Thoracic aorta (tissue), 2 donors: Measurements from ENCODE around the gene KCNQ5. TPM values are rescaled to one million over a fixed set of nuclear protein-coding genes. Genes with fewer than 3 reads are reported as not detected.

Experiments
- ATAC-seq: fragments of 150-250 bp; one replicate; pipeline ENCODE4 v1.8.0; 2017; ENCODE audit warnings: low read depth; ENCODE audit not compliant: insufficient number of reproducible peaks, low FRiP score
- DNase-seq: peaks from one replicate; pipeline ENCODE4 v3.0.0-alpha.2; 2020; ENCODE audit warnings: low spot score
- H3K27ac ChIP-seq, 2 donors: fragments of 200-600 bp; sonication (generic); 1 replicate in 1 of 2; 2 replicates in 1 of 2; pipeline ENCODE4 v1.5.1; 2016; ENCODE audit warnings: mild to moderate bottlenecking in 2 of 2, moderate library complexity in 2 of 2
- H3K27me3 ChIP-seq: fragments of 200-600 bp; sonication (generic); replicated peaks from 2 replicates; pipeline ENCODE4 v1.6.0; 2016; ENCODE audit warnings: mild to moderate bottlenecking; ENCODE audit not compliant: insufficient read depth
- H3K36me3 ChIP-seq: fragments of 200-600 bp; sonication (generic); one replicate; pipeline ENCODE4 v1.5.1; 2016
- H3K4me1 ChIP-seq, 2 donors: fragments of 200-600 bp; sonication (generic); 1 replicate in 1 of 2; 2 replicates in 1 of 2; pipeline versions ENCODE4 v1.5.1 to v1.6.0; 2016; ENCODE audit warnings: low read depth in 2 of 2, mild to moderate bottlenecking in 1 of 2; ENCODE audit not compliant: control insufficient read depth in 1 of 2
- H3K4me3 ChIP-seq: fragments of 200-600 bp; sonication (generic); 2 replicates; pipeline ENCODE4 v1.5.1; 2016; ENCODE audit warnings: mild to moderate bottlenecking
- H3K9me3 ChIP-seq: fragments of 200-600 bp; sonication (generic); 2 replicates; pipeline ENCODE4 v1.5.1; 2016
- total RNA-seq, 2 donors: library from RNA; depleted of rRNA; stranded (reverse); fragments of >200 nt; gene quantifications; one replicate each; pipeline versions ENCODE4 v1.1.0 to v1.2.3, GENCODE V29; 2016
- TF ChIP-seq, protein P1 (sequence below): fragments of 200-600 bp; sonication (generic); IDR thresholded peaks from one replicate; pipeline ENCODE4 v1.5.1; 2019; ENCODE audit warnings: antibody characterized with exemption

Gene KCNQ5
- total RNA-seq, 2 donors from 2014 or later: 7.3 to 8.5 TPM

DNA sequence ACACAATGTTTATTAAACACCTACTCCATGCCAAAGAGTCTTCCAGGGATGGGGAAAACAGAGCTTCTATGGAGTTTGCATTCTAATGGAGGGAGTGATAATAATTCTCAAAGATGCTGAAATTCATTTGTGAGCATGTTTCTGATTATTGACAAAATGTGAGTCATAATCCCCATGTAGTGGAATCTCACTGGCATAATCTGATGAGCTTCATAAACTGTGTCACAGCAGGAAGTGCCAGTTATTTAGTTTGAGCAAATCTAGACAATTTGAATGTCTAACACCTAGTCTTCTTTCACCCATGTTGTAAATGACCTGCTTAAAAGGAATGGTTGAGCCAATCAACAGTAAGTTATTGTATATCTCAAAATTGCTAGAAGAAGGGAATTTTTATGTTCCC lies 95.1 kb downstream of the KCNQ5 start:
- no peak overlapping the region for H3K4me3 ChIP-seq
- TF ChIP-seq, protein P1, sequence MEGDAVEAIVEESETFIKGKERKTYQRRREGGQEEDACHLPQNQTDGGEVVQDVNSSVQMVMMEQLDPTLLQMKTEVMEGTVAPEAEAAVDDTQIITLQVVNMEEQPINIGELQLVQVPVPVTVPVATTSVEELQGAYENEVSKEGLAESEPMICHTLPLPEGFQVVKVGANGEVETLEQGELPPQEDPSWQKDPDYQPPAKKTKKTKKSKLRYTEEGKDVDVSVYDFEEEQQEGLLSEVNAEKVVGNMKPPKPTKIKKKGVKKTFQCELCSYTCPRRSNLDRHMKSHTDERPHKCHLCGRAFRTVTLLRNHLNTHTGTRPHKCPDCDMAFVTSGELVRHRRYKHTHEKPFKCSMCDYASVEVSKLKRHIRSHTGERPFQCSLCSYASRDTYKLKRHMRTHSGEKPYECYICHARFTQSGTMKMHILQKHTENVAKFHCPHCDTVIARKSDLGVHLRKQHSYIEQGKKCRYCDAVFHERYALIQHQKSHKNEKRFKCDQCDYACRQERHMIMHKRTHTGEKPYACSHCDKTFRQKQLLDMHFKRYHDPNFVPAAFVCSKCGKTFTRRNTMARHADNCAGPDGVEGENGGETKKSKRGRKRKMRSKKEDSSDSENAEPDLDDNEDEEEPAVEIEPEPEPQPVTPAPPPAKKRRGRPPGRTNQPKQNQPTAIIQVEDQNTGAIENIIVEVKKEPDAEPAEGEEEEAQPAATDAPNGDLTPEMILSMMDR: no peak
- H3K4me1 ChIP-seq: no peaks in the 10 kb centered on the region
- DNase-seq (no peak), ATAC-seq (no peak)
- no peaks in the 10 kb centered on the region for H3K36me3 ChIP-seq
- no peaks in the 10 kb centered on the region for H3K9me3 ChIP-seq
- H3K27ac ChIP-seq: no peak overlapping the region
- no peaks in the 10 kb centered on the region for H3K27me3 ChIP-seq

DNA sequence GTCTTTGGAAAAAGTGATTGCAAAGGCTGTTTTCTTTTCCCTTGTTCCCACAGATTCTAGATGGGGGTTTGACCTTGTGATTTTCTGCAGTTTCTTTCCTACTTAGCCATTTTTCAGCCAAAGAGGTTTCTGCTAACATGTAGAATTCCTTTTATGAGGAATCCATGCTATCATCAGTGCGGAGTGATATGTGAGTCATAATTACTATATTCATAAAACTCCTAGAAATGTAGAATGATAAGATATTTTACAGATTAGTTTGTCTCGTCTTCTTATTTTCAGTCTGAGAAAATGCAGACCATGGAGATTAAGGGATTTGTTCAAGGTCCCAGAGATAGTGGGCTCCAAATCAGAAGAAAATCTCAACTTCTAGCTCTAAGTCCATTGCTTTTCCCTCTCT lies 98.6 kb downstream of the KCNQ5 start:
- DNase-seq (no peak), ATAC-seq (no peak)
- no peaks in the 10 kb centered on the region for H3K9me3 ChIP-seq
- no peaks in the 10 kb centered on the region for H3K4me1 ChIP-seq
- H3K27ac ChIP-seq: no peak overlapping the region
- no peaks in the 10 kb centered on the region for H3K36me3 ChIP-seq
- H3K4me3 ChIP-seq: no peak overlapping the region
- H3K27me3 ChIP-seq: no peaks in the 10 kb centered on the region
- TF ChIP-seq, protein P1: no peak

DNA sequence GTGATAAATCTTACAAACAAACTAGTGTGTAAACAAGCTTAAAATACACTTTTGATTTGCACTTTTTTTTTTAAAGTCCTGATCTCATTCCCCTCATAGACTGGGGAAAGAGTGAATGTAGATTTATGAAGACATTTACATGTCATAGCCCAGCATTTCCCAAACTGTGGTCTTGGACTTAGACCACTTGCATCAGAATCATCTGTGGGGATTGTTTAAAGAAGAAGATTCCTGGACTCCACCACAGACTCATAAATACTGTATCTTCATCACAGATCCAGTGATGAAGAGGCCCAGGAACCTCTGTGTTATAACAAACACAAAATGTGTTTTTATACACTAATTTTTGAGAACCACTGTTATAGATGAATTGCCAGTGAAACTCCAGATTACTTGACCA lies 99.5 kb downstream of the KCNQ5 start:
- ATAC-seq (no peak), DNase-seq (no peak)
- H3K4me3 ChIP-seq: no peak overlapping the region
- H3K27me3 ChIP-seq: no peaks in the 10 kb centered on the region
- H3K4me1 ChIP-seq: no peaks in the 10 kb centered on the region
- TF ChIP-seq, protein P1: no peak
- H3K9me3 ChIP-seq: no peaks in the 10 kb centered on the region
- H3K36me3 ChIP-seq: no peaks in the 10 kb centered on the region
- H3K27ac ChIP-seq: no peak overlapping the region

DNA sequence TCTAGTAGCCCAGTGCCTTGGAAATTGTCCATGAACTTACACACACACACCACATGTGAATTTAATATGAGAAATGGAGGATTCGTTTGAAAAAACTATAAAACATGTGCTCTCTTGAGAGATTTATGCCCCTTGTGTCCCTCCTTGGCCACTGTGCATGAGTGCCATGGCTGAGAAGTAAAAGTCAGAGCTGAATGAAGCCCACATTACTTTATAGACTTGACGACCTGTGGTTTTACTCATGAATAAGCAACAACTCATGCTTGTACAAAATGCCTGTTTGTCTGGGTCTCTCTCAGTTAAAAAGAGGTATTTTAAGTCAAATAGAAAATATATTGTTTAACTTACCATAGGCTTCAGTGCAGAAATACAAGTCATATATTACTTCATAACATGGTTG lies 102.7 kb downstream of the KCNQ5 start:
- Histone ChIP-seq H3K27ac (no peak overlapping the region), H3K36me3 (no peaks in the 10 kb centered on the region), H3K27me3 (no peaks in the 10 kb centered on the region), H3K4me1 (no peaks in the 10 kb centered on the region), H3K9me3 (no peaks in the 10 kb centered on the region), H3K4me3 (no peak overlapping the region)
- TF ChIP-seq, protein P1: no peak
- ATAC-seq (no peak), DNase-seq (no peak)

DNA sequence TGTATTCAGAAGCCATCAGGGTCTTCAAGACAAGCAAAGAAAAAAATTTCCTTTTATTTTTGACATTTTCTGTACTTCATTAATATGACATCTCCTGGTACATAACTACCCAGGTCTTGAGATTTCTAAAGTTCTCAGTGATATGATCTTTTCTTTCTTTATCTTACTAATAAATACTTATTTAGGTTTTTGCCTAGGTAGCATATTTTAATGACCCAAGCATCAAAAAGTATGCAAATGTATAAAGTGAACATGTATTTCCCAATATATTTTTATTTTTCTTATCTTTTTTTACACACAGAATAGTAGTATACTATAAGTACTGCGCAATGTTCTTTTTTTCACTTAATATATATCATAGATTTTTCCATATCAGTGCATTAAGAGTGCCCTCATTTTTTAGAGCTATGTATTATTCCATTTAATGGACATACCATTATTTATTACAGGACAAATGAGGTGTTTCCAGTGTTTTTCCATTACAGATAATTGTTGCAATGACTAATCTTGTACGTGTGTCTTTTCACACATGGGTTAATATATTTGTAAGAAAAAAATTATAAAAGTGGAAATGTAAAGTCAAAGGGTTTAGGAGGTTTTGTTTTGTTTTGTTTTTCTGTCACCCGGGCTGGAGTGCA lies 107.0 kb downstream of the KCNQ5 start:
- ATAC-seq: no peak

More for the DNA sequence above, 107.0 kb downstream of the KCNQ5 start:
- H3K4me3 ChIP-seq: no peak overlapping the region
- DNase-seq: no peak
- H3K27me3 ChIP-seq: no peaks in the 10 kb centered on the region
- no peaks in the 10 kb centered on the region for H3K36me3 ChIP-seq
- no peaks in the 10 kb centered on the region for H3K9me3 ChIP-seq
- H3K4me1 ChIP-seq: no peaks in the 10 kb centered on the region
- TF ChIP-seq, protein P1: no peak
- H3K27ac ChIP-seq: no peak overlapping the region
